HFF-Myc (cell line): Measurements from ENCODE around the gene CYB5RL.

Experiments used
- DNase-seq: peaks from one replicate; pipeline ENCODE4 v3.0.0-alpha.2; 2011; ENCODE audit warnings: low read depth; ENCODE audit errors: extremely low read depth
- H3K4me3 ChIP-seq: replicated peaks from 2 replicates; pipeline ENCODE4 v1.5.1; 2011; ENCODE audit warnings: low read depth, mild to moderate bottlenecking, control low read depth, low read length
- CTCF ChIP-seq: IDR thresholded peaks from 2 replicates; pipeline ENCODE4 v1.5.1; 2012; ENCODE audit warnings: mild to moderate bottlenecking, low read depth, low read length, control low read depth; ENCODE audit errors: missing control alignments

CYB5RL gene

DNA sequence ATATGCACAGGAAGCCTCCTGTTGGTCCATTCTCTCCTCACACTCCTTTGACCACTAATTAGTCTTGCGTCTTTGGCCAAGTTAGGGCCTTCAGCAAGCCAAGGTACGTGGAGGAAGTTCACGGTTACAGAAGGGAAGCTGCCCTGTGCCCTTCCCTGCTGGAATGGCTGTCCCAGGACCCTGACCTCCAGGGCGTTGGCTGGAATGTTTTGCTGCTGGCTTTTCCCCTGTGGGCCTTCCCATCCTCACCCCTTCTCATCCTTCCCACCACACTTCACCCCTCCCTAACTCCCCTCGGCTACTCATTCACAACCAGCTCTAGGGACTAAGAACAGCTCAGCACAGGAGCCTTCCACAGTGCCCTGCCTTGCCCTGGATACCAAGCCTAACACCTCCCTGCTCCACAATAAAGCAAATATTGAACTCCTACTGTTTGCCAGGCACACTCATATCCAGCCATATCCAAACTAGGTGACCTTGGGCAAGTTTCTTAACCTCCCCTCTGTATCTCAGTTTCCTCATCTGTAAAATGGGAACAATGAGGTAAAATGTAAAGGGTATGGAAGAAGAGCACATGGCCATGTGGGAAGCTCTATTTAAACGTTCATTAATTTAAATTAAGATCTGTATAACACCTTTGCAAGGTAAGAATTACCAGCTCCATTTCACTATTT lies 38.2 kb downstream of the CYB5RL start:
- no peak overlapping the region for H3K4me3 ChIP-seq
- no peak for TF ChIP-seq CTCF
- DNase-seq = no peak

GRCh38 chr1:54160351-54160750 lies 39.5 kb downstream of the CYB5RL start:
- no peak overlapping the region for H3K4me3 ChIP-seq
- no peak for TF ChIP-seq CTCF
- no peak for DNase-seq

DNA sequence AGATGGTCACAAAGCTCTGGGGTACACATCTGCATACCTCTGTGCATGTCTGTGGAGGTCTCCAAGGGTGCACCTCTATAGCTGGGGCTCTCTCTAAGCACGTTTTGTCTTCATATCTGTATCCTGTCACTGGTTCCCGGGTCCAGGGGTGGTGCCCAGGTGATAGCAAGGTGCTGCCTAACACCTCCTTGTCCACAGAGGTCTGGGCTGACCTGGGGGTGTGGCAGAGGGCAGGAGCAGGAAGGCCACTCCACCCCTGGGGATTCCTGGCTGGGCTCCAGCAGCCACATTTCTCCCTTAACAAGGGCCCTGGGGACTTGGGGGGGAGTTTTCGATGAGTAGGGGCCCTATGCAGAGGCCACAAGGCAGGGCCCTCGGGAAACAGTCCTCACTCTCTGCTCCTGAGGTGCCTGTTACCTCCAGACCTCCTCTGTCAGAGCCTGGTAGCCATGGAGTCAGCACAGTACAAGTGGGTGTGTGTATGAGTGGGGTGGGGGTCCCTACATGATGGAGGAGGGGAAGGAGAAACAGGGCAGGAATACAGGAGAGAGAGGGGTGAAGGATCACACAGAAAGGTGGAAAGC lies 40.0 kb downstream of the CYB5RL start:
- no peak for TF ChIP-seq CTCF
- H3K4me3 ChIP-seq = no peak overlapping the region

DNA sequence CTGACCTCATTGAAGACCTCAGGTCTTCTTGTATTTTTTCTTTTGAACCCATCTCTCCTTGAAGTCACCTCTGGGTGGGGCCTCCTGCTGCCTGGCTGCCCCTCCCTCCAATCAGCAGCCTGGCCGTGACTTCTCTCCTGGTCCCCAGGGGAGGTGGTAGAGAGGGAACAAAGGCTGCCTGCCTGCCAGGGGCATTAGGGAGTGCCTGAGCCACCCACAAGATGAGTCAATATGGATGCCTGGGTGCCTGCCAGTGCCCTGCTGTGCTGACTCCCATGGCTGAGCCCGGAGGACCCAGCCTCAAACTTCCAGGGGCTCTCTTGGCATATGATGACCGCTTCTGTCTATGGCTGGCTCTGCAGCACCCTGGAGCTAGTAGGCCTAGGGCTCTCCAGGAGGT lies 41.8 kb downstream of the CYB5RL start:
- TF ChIP-seq CTCF = no peak
- H3K4me3 ChIP-seq = no peak overlapping the region
- DNase-seq = no peak

More for the DNA sequence above, 40.0 kb downstream of the CYB5RL start:
- DNase-seq = no peak

- DNase-seq = no peak
- TF ChIP-seq CTCF = no peak
These were observed 42.4 kb downstream of the CYB5RL start for GRCh38 chr1:54157401-54157800.

GRCh38 chr1:54156986-54157385 lies 42.8 kb downstream of the CYB5RL start:
- H3K4me3 ChIP-seq = no peak overlapping the region
- DNase-seq = no peak
- TF ChIP-seq CTCF = no peak

More at GRCh38 chr1:54157401-54157800, 42.4 kb downstream of the CYB5RL start:
- H3K4me3 ChIP-seq = no peak overlapping the region

DNA sequence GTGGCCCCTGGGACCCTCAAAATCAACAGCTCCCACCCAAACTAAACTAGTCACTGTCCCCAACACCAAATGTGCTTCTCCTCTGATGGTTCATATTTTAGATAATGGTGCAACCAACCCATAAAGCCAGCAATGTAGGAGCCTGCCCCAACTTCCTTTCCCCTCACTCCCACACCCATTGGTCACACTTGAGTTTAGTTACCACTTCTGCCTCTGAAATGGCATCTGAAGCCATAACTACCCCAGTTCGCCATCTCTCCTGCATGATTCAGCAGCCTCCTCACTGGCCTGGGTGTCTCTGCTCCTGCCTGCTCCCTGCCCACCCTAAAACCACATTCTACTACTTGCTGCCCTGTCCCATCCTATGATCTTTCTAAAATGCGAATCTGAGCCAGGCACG lies 43.6 kb downstream of the CYB5RL start:
- no peak overlapping the region for H3K4me3 ChIP-seq
- DNase-seq = no peak
- TF ChIP-seq CTCF = no peak
